Gastrocnemius medialis (tissue), 4 donors: Measurements from ENCODE around the gene S100A8.

ENCODE experiments used
- CTCF ChIP-seq, 5 experiments: fragments of 450-650 bp in 3 of 5; fragments of 200-600 bp in 2 of 5; sonication (generic) in 2 of 5; IDR thresholded peaks in 4 of 5; conservative IDR thresholded peaks in 1 of 5; 1 replicate in 4 of 5; 2 replicates in 1 of 5; pipeline ENCODE4 v1.5.1; 2016 to 2019; ENCODE audit warnings: antibody characterized with exemption in 5 of 5, mild to moderate bottlenecking in 3 of 5, moderate library complexity in 3 of 5
- POLR2A ChIP-seq, 2 donors: fragments of 450-650 bp; IDR thresholded peaks; one replicate each; pipeline ENCODE4 v1.6.1; 2017; ENCODE audit warnings: antibody characterized with exemption in 2 of 2, mild to moderate bottlenecking in 2 of 2, moderate library complexity in 2 of 2

GRCh38 chr1:153426809-153427208, 35.9 kb upstream of the S100A8 start:
- no peak for TF ChIP-seq CTCF (IDR thresholded peaks at IDR 0.05 in 4 of 5, conservative IDR thresholded peaks at IDR 0.05 in 1 of 5)
- no peak for TF ChIP-seq POLR2A (IDR thresholded peaks at IDR 0.05)
